GM19467 (cell line): ENCODE data around the gene PECR.
"Not testable (repeated sequence)": the region's sequence is repeated elsewhere in the genome, so short reads cannot be mapped to it uniquely, and the experiment has no call there.

Experiments
- ATAC-seq: cut with Tn5 transposase; IDR thresholded peaks from one replicate; pipeline ENCODE4 v1.9.1; 2021; ENCODE audit warnings: mild to moderate bottlenecking, moderate library complexity; ENCODE audit not compliant: unreplicated experiment

The PECR gene

GRCh38 chr2:216031960-216032689 is 49.5 kb downstream of the PECR start:
- ATAC-seq, result peak; percentile 77

- ATAC-seq, result no peak
These were observed 51.4 kb downstream of the PECR start for GRCh38 chr2:216030216-216030615.

- ATAC-seq, result no peak
These were observed 52.0 kb downstream of the PECR start for GRCh38 chr2:216029416-216030129.

- ATAC-seq, result no peak
These were observed 56.8 kb downstream of the PECR start for GRCh38 chr2:216024779-216025336.

GRCh38 chr2:216023055-216023648 is 58.5 kb downstream of the PECR start:
- no peak for ATAC-seq

- no peak for ATAC-seq
These were observed 59.6 kb downstream of the PECR start for GRCh38 chr2:216021768-216022565.

- ATAC-seq, result no peak
These were observed 62.9 kb downstream of the PECR start for GRCh38 chr2:216018709-216019108.

GRCh38 chr2:216017365-216017764 is 64.2 kb downstream of the PECR start:
- ATAC-seq, result no peak

- ATAC-seq, result no peak
These were observed 65.0 kb downstream of the PECR start for GRCh38 chr2:216016581-216016980.

GRCh38 chr2:216015722-216016464 is 65.7 kb downstream of the PECR start:
- ATAC-seq, result peak; percentile 88

GRCh38 chr2:216014986-216015385 is 66.6 kb downstream of the PECR start:
- ATAC-seq, result no peak

- ATAC-seq, result no peak
These were observed 67.6 kb downstream of the PECR start for GRCh38 chr2:216014006-216014405.

GRCh38 chr2:216013080-216013909 is 68.3 kb downstream of the PECR start, which contains the start of gene MREG:
Gene MREG, minus strand, starts transcription at chr2:216013551. Its CDS starts 224 bp downstream, at chr2:216013327.
- peak; percentile 43 for ATAC-seq

GRCh38 chr2:216012830-216013079 is 68.9 kb downstream of the PECR start:
- ATAC-seq, result no peak

- no peak for ATAC-seq
These were observed 69.3 kb downstream of the PECR start for GRCh38 chr2:216012133-216012829.

GRCh38 chr2:216009215-216009614 is 72.4 kb downstream of the PECR start:
- ATAC-seq, result not testable (repeated sequence)

GRCh38 chr2:216008387-216008786 is 73.2 kb downstream of the PECR start:
- no peak for ATAC-seq

- peak; percentile 37 for ATAC-seq
These were observed 75.4 kb downstream of the PECR start for GRCh38 chr2:216006164-216006663.
